MM.1S (cell line): ENCODE measurements around the gene NBPF11.
"Not testable (repeated sequence)": the region's sequence is repeated elsewhere in the genome, so short reads cannot be mapped to it uniquely, and the experiment has no call there.

Experiments used
- EZH2 ChIP-seq: fragments of 300-600 bp; sonication (generic); optimal IDR thresholded peaks from 2 replicates; pipeline ENCODE3; 2017; ENCODE audit warnings: low read depth, mild to moderate bottlenecking, antibody characterized with exemption, low read length, mixed read lengths
- EZH2phosphoT487 ChIP-seq: fragments of 300-600 bp; sonication (generic); IDR thresholded peaks from 2 replicates; pipeline ENCODE4 v1.6.1; 2018; ENCODE audit warnings: antibody characterized with exemption, low read length
- TF ChIP-seq, protein P1 (sequence below): fragments of 300-600 bp; sonication (generic); IDR thresholded peaks from 2 replicates; pipeline ENCODE4 v1.5.1; 2016; ENCODE audit warnings: antibody characterized with exemption, low read length, mixed read lengths

DNA sequence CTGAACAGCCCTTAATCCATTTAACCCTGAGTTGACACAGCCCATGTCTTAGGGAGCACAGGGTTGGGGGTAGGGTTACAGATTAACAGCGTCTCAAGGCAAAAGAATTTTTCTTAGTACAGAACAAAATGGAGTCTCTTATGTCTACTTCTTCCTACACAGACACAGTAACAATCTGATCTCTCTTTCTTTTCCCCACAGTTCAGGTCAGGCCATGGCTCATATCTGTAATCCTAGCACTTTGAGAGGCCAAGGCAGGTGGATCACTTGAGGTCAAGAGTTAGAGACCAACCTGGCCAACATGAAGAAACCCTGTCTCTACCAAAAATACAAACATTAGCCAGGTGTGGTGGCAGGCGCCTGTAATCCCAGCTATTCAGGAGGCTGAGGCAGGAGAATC lies 13.5 kb downstream of the NBPF11 start:
- TF ChIP-seq, protein P1, sequence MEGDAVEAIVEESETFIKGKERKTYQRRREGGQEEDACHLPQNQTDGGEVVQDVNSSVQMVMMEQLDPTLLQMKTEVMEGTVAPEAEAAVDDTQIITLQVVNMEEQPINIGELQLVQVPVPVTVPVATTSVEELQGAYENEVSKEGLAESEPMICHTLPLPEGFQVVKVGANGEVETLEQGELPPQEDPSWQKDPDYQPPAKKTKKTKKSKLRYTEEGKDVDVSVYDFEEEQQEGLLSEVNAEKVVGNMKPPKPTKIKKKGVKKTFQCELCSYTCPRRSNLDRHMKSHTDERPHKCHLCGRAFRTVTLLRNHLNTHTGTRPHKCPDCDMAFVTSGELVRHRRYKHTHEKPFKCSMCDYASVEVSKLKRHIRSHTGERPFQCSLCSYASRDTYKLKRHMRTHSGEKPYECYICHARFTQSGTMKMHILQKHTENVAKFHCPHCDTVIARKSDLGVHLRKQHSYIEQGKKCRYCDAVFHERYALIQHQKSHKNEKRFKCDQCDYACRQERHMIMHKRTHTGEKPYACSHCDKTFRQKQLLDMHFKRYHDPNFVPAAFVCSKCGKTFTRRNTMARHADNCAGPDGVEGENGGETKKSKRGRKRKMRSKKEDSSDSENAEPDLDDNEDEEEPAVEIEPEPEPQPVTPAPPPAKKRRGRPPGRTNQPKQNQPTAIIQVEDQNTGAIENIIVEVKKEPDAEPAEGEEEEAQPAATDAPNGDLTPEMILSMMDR = not testable (repeated sequence)
- TF ChIP-seq EZH2, EZH2phosphoT487: not testable (repeated sequence)
